Esophagus muscularis mucosa (tissue), 3 donors: ENCODE measurements around the gene NANOS3.

Experiments
- CTCF ChIP-seq, 3 experiments: fragments of 200-600 bp in 2 of 3; fragments of 450-650 bp in 1 of 3; sonication (generic) in 2 of 3; IDR thresholded peaks; one replicate each; pipeline ENCODE4 v1.5.1; 2017 to 2019; ENCODE audit warnings: antibody characterized with exemption in 3 of 3, mild to moderate bottlenecking in 2 of 3, moderate library complexity in 1 of 3
- POLR2AphosphoS5 ChIP-seq, 2 donors: sonication (generic); formaldehyde crosslinking; IDR thresholded peaks; one replicate each; pipeline ENCODE4 v1.6.1; 2017; ENCODE audit warnings: antibody characterized with exemption in 2 of 2

- TF ChIP-seq CTCF (IDR thresholded peaks at IDR 0.05) (no peak), POLR2AphosphoS5 (IDR thresholded peaks at IDR 0.05) (no peak)
These were observed 37.0 kb upstream of the NANOS3 start for GRCh38 chr19:13839938-13840304.
